HL-60/S4 treated with phorbol 12-myristate 13-acetate at 8.2 ng/mL for 4 days and 3 days (cell line): ENCODE results near the gene SUPT20HL1.
"Not testable (repeated sequence)": the region's sequence is repeated elsewhere in the genome, so short reads cannot be mapped to it uniquely, and the experiment has no call there.

Experiments
- in situ Hi-C: fragments of 300-500 bp; cut with MboI; formaldehyde crosslinking; loops from 2 replicates; pipeline ENCODE4 v1.15.0; 2022; ENCODE audit warnings: low sequenced_read_pairs

SUPT20HL1 gene

DNA sequence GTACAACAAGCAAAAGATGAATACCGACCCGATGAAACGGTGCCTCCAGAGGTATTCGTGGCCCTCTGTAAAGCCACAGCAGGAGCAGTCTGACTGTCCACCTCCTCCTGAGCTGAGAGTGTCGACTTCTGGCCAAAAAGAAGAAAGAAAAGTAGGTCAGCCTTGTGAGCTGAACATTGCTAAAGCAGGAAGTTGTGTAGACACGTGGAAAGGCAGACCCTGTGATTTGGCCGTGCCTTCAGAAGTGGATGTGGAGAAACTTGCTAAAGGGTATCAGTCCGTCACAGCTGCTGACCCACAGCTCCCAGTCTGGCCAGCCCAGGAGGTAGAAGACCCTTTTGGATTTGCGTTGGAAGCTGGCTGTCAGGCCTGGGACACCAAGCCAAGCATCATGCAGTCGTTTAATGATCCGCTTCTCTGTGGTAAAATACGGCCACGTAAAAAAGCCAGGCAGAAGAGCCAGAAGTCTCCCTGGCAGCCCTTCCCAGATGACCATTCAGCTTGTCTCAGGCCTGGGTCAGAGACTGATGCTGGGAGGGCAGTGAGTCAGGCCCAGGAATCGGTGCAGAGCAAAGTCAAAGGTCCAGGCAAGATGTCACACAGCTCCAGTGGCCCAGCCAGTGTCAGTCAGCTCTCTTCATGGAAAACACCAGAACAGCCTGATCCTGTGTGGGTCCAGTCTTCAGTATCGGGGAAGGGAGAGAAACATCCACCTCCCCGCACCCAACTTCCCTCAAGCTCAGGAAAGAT is 3.2 kb downstream of the SUPT20HL1 start:
- in situ Hi-C loops = not testable (repeated sequence)

DNA sequence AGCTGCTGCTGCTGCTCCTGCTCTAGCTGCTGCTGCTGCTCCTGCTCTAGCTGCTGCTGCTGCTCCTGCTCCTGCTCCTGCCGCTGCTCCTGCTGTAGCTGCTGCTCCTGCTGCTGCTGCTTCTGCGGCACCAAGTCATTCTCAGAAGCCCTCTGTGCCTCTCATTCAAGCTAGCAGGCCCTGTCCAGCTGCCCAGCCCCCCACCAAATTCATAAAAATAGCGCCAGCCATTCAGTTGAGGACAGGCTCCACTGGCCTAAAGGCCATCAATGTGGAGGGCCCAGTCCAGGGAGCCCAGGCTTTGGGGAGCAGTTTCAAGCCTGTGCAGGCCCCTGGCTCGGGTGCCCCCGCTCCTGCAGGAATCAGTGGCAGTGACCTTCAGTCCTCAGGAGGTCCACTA is 3.9 kb downstream of the SUPT20HL1 start:
- in situ Hi-C loops = no loop called here

DNA sequence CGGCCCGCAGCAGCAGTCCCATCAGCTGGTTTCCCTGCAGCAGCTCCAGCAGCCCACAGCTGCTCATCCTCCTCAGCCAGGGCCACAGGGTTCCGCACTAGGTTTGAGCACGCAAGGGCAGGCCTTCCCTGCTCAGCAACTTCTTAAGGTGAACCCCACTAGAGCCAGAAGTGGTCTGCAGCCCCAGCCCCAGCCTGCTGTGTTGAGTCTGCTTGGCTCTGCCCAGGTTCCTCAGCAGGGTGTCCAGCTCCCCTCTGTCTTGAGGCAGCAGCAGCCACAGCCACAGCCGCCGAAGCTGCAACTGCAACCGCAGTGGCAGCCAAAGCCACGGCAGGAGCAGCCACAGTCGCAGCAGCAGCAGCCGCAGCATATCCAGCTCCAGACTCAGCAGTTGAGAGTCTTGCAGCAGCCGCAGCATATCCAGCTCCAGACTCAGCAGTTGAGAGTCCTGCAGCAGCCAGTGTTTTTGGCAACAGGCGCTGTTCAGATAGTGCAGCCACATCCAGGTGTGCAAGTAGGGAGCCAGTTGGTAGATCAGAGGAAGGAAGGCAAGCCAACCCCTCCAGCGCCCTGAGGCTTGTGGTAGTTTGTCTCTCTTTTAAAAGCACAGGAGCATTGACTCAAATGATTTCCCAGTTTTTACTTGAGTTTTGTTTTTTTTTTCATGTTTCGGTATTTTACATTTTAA is 4.6 kb downstream of the SUPT20HL1 start:
- in situ Hi-C loops = no loop called here

DNA sequence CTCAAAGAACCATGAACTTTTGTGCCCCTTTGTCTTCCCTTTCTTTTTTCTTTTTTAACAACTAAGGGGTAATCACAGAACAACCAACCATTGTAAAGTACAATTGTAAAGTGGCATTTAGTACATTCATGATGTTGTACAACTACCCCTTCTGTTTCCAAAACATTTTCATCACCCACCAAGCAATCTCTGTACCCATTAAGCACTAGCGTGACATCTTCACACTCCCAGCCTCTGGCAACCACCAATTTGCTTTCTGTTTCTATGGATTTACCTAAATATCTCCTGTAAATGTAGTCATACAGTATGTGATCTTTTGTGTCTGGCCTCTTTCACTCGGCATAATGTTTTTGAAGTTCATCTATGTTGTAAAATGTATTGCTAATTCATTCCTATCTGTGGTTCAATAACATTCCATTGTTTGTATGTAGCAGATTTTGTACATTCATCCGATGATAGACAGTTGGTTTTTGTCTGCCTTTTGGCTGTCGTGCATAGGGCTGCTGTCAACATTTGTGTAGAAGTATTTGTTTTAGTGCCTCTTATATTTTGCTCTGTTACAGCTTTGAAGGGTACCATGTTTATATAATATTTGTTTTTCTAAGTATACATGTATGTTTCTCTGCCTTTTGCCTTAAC is 6.4 kb downstream of the SUPT20HL1 start:
- in situ Hi-C loops = not testable (repeated sequence)

DNA sequence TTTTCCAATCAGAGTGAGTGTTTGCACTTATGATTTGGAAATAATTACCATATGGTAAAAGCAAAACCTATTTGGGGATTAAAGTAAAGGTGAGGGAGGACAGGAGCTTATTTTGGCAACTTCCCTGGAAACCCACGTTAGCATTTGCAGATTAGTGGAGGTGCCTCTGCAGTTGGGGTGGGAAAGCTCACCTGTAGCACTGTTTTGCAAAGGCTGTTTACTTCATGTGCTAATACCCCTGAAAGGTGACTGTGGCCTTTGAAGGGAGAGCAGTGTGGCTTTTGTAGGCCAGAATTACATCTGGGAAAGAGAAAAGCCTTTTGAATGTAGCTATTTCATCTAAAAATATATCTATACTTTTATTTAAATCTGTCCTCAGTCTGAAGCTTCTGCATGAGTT is 9.4 kb downstream of the SUPT20HL1 start:
- in situ Hi-C loops = no loop called here

DNA sequence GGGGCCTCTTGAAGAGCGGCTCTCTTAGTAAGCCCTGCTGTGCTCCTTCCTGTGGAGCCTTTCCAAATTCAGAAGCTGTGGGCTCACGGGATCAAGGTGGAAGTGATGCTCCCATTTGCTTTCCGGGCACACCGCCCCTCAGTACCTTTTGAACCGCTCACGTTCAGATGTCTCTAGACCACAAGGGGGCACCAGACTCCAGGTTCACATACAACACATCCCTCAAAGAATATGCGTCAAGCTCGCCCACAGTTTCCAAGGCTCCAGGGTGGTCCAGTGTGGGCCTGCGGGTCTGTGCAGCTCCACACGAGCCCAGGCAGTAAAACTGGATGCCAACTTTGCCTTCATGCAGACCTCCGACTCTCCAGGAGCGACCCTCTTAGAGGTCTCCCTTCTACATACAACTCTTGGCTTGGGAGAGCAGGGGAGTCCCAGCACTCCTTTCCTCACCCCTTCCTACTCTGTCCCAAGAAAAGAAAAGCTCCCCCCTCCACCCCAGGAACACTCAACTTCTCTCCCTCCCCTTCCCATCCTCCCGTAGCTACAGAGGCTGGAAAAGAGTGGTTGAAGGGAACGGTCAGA is 11.0 kb downstream of the SUPT20HL1 start:
- in situ Hi-C loops = no loop called here

DNA sequence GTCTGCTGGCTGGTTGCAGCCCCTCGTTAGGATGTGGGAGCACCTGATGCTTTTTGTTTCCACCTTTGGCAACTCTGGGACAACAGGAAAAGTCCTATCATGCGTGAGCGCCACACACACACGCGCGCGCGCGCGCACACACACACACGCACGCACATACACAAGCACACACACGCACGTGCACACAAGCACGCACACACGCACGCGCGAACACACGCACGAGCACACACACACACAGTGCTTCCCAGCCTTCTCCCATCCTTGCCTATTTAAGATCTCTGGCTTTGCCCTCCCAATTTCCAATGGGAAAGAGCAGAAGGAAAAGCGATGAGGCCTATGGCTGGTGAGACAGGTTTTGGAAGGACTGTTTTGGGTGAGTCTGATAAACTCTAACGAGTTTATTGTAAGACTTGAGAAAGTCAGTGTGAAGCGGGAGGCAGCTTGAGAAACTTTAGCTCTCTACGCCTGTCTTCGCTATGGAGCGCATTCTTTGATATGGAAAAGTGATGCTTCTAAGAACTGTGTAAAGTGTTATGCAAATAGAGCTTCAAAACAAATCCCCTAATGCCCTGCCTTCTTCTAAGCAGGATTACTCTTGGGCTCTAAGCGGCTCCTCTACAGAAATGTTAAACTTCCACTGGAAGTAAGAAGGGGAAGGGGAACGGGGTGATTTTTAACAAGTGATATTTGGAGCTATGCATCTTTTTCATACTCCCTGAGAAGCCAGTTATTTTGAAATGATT is 11.8 kb downstream of the SUPT20HL1 start:
- in situ Hi-C loops = no loop called here

DNA sequence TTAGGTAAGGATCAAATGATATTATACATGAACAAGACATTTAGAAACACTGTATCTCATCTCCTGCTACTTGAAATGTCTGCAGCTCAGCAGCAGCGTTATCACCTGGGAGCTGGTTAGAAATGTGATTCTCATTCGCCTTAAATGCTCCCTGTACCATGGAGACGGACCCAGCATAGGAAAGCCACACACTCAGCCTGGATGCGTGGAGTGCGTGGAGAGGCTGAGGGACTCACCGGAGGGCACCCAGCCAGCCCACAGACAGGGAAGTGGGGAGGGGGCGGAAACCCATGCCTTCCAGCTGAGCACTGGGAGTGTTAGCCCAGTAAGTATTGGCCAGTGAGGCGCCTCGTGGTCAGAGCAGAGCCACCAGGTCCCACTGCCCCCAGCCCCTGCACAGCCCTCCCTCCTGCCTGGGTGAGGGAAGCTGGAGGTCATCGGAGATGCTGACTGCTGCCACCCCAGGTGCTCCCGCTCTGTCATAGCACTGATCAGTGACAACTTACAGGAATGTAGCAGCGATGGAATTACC is 15.2 kb downstream of the SUPT20HL1 start:
- in situ Hi-C loops = loop anchor here (25.0 kb wide), 1 partner anchor 137 kb away; no protein-coding TSS in a partner anchor

DNA sequence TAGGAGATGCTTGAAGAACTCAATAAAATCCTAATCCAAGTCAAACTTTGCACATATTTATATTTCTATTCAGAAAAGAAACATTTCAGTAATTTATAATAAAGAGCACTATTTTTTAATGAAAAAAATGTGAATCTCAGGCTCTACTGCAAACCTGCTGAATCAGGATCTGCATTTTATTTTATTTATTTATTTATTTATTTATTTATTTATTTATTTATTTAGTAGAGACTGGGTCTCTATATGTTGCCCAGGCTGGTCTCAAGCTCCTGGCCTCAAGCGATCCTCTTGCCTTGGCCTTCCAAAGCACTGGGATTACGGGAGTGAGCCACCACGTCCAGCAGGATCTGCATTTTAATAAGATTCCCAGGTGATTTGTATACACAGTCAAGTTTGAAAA is 16.0 kb downstream of the SUPT20HL1 start:
- in situ Hi-C loops = loop anchor here (25.0 kb wide), 1 partner anchor 136 kb away; no protein-coding TSS in a partner anchor

DNA sequence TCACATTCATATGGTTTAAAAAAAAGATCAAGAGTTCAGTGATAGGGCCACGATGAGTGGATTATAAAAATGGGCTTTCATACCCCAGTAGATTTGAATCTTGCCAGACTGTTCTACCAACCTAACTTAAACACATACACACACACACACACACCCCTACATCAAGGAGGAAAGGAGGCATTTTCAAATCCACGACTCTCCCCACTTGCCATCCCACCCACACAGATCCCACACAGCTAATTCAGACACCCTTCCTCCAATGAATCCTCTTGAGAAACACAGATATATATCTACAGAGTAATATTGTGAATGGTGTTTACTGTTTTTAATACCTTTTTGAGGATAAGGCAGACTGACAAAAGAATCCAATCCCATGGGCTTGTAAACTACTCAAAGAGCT is 16.8 kb downstream of the SUPT20HL1 start:
- in situ Hi-C loops = loop anchor here (25.0 kb wide), 1 partner anchor 135 kb away; no protein-coding TSS in a partner anchor

DNA sequence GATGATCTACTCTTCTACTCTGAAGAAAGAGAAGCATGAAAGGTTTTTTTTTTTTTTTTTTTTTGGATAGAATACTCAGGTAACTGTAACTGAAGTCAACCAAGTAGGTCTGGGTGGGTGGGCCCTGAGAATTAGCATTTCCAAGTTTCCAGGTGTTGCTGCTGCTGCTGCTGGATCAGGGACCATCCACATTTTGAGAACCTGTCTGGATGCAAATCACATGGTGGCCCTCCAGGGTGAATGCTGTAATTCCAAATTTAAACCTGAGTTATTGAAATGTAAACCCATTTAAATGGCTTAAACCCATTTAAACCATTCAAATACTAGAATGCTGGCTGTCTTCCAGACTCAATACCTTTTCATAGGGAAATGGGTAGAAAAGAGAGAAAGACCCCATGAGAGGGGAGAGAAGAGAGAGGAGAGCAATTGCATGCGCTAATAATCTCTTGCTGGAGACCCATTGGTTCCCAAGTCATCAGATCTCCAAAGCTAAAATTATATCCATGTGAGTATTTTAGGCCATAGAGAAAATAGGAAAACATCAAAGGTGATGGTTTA is 17.6 kb downstream of the SUPT20HL1 start:
- in situ Hi-C loops = loop anchor here (25.0 kb wide), 1 partner anchor 134 kb away; no protein-coding TSS in a partner anchor

DNA sequence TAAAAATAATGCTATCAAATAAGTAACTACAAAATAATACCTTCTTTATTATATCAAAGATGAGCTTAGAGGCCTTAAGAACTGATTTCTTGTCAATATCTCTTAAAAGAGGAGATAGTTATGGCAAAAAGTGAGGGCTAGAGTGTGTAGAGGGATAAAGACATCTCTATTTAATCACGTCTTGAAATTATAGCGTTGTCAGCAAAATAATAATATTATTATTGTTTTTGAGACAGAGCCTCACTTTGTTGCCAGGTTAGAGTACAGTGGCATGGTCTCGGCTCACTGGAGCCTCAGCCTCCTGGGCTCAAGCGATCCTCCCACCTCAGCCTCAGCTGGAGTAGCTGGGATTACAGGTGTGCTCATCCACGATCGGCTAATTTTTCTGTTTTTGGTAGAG is 18.3 kb downstream of the SUPT20HL1 start:
- in situ Hi-C loops = loop anchor here (25.0 kb wide), 1 partner anchor 134 kb away; no protein-coding TSS in a partner anchor

DNA sequence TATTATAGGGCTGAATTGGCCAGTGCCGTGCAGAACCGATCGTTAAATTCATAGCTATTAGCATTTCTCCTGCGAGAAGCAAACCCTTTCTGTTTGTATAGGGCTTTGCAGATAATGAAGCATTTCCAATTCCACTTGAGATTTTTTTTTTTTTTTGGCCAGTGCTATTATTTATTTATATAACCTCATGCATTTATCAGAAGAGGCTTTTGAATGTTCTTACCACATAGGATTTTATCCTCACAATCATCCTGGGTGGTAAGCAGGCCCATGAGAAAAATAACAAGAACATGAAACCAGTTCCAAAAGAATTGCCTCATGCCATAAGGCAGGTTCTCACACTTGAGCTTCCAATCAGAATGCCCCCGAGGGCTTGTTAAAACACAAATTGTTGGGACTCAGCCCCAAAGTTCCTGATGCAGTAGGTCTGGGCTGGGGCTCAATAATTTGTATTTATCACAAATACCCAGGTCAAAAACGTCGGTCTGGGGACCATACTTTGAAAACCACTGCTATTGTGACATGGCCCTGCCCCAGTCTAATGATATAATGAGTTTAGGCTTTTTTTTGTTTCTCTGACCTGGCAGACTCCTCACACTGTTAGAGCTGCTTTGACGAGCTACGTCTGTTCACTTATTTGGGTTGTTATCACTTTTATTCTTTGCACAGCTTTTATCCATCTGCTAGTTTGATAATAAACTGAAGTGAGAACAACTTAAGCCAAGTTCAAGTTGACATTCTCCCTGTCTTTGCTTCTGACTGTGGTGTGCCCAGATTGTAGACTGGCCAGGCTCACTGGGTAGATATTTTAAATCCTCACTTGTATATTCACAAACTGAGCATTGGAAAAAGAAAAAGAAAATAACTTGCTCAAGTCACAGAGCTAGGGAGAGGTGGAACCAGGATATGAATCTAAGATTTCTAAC is 20.1 kb downstream of the SUPT20HL1 start:
- in situ Hi-C loops = loop anchor here (25.0 kb wide), 1 partner anchor 132 kb away; no protein-coding TSS in a partner anchor

DNA sequence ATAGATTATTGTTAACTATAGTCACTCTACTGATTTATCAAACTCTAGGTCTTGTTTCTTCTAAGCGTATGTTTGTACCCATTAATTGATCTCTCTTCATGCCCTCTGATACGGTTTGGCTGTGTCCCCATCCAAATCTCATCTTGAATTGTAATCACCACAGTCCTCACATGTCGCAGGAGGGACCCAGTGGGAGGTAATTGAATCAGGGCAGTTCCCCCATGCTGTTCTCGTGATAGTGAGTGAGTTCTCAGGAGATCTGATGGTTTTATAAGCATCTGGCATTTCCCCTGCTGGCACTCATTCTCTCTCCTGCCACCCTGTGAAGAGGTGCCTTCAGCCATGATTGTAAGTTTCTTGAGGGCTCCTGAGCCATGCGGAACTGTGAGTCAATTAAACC is 21.9 kb downstream of the SUPT20HL1 start:
- in situ Hi-C loops = loop anchor here (25.0 kb wide), 1 partner anchor 130 kb away; no protein-coding TSS in a partner anchor

DNA sequence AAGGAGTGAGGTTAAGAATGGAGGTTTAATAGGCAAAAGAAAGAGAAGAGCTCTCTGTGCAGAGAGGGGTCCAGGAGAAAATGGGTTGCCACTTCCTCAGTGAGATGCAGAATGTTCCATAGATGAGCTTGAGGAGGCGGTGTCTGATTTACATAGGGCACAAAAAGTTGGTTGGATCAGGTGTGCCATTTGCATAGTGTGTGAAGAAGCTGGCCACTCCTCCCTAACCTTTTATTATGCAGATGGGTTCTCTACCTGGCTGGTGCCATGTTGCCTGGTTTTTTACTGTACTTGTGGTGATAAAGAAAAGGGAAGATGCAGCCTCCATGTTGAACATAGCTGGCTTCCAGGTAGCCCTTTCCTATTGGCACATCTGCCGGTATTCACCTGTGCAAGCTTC is 27.3 kb downstream of the SUPT20HL1 start:
- in situ Hi-C loops = loop anchor here (25.0 kb wide), 1 partner anchor 125 kb away; no protein-coding TSS in a partner anchor

DNA sequence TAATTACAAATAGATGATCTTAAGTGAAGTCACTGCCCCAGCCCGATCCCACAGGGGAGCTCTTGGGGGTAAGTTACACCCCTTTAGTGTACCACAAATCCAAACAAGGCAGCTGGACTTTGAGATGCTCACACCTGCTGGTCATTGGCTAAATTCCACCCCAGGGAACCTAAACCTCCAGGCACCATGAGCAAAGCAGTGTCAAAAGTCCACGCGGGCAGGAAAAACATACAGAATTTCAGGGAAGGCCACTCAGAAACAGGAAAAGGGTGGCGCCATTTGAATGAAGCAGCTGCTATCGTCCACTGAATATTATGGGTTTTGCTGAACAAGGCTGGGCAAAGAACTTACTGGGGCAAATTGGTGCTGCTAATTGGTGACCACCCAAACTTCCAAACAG is 30.9 kb downstream of the SUPT20HL1 start:
- in situ Hi-C loops = loop anchor here (25.0 kb wide), 1 partner anchor 121 kb away; no protein-coding TSS in a partner anchor

DNA sequence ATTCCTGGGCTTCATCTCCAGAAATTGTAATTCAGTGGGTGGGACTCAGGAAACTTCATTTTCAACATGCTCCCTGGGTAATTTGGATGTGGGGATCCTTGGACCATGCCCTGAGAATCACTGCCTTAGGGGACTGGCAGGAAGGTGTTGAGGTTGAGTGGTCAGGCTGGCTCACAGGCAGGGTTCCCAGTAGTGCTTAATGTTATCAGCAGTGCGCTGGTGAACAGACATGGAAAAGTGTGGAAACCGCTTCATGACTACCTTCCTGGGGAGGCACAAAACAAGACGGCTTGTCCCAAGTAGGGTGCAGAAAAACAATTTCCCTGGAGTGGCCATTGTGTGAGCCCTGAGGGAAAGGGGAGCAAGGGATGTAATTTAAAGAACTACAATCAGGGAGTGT is 31.4 kb downstream of the SUPT20HL1 start:
- in situ Hi-C loops = loop anchor here (25.0 kb wide), 1 partner anchor 120 kb away; no protein-coding TSS in a partner anchor

DNA sequence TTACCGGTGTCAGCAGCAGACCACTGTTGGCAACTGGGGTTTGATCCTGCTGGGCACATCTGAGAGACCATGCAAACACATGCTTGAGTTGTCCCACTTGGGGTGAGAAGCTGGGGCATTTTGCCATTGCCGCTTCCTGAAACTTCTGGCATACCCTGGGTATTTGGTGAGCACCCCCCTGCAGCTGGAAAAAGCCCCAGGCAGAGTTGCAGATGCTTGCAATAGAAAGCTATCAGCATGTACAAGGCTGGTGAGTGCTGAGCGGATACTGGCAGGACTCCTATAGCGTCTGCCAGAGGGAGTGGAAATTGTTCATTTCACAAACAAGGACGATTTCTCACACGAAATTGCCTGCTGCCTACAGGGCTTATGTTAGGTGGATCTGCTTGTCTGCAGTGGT is 32.3 kb downstream of the SUPT20HL1 start:
- in situ Hi-C loops = loop anchor here (25.0 kb wide), 1 partner anchor 120 kb away; no protein-coding TSS in a partner anchor
